Activated CD8-positive, alpha-beta T cell treated with anti-CD3 and anti-CD28 coated beads, Interleukin-2, amount 10 ng/mL, durations not matched to agents 7 days and 5 days (primary cell): ENCODE measurements around the gene KCNH1. TPM values are rescaled to one million over a fixed set of nuclear protein-coding genes. Genes with fewer than 3 reads are reported as not detected.

Experiments used
- ATAC-seq: fragments of 150-1000 bp; cut with Tn5 transposase; one replicate; pipeline ENCODE4 v1.10.0; 2021; ENCODE audit warnings: moderate library complexity
- CTCF ChIA-PET: fragments of 350-600 bp; sonication (Branson Sonifier 250); formaldehyde crosslinking; loops from one replicate; lab custom pipeline; 2021; ENCODE audit warnings: antibody characterized with exemption; lab: Charles Lee
- POLR2A ChIA-PET: fragments of 350-600 bp; sonication (Branson Sonifier 250); formaldehyde crosslinking; loops from one replicate; lab custom pipeline; 2021; ENCODE audit warnings: antibody characterized with exemption; lab: Charles Lee
- DNase-seq: peaks from one replicate; pipeline ENCODE4 v3.0.0-alpha.2; 2020
- H3K27ac Mint-ChIP-seq: one replicate; pipeline ENCODE4 v1.8.0; 2021; ENCODE audit warnings: mild to moderate bottlenecking, mixed read lengths
- H3K27me3 Mint-ChIP-seq: one replicate; pipeline ENCODE4 v1.8.0; 2021; ENCODE audit warnings: low read depth, mixed read lengths
- H3K36me3 Mint-ChIP-seq: one replicate; pipeline ENCODE4 v1.8.0; 2021; ENCODE audit warnings: low read depth, mixed read lengths
- H3K4me1 Mint-ChIP-seq: one replicate; pipeline ENCODE4 v1.8.0; 2021; ENCODE audit warnings: low read depth, mixed read lengths
- H3K4me3 Mint-ChIP-seq: one replicate; pipeline ENCODE4 v1.8.0; 2021; ENCODE audit warnings: mild to moderate bottlenecking, mixed read lengths
- H3K9me3 Mint-ChIP-seq: one replicate; pipeline ENCODE4 v1.8.0; 2022; ENCODE audit warnings: mixed read lengths; ENCODE audit not compliant: insufficient read depth
- total RNA-seq, 2 experiments: library from RNA; stranded (reverse); gene quantifications; one replicate each; pipeline ENCODE4 v1.2.3, GENCODE V29; 2021

The KCNH1 gene
- total RNA-seq, 2 experiments from 2014 or later = not detected

- no peaks in the 10 kb centered on the region for H3K9me3 Mint-ChIP-seq
- peaks cover 15% of the 10 kb centered on the region for H3K27me3 Mint-ChIP-seq
- ChIA-PET CTCF (no interaction called here), POLR2A (no interaction called here)
- H3K27ac Mint-ChIP-seq = no peak overlapping the region
- H3K4me1 Mint-ChIP-seq = no peaks in the 10 kb centered on the region
- H3K4me3 Mint-ChIP-seq = no peak overlapping the region
- ATAC-seq (no peak), DNase-seq (no peak)
- no peaks in the 10 kb centered on the region for H3K36me3 Mint-ChIP-seq
These were observed 235.5 kb downstream of the KCNH1 start for GRCh38 chr1:210898473-210898872.

DNA sequence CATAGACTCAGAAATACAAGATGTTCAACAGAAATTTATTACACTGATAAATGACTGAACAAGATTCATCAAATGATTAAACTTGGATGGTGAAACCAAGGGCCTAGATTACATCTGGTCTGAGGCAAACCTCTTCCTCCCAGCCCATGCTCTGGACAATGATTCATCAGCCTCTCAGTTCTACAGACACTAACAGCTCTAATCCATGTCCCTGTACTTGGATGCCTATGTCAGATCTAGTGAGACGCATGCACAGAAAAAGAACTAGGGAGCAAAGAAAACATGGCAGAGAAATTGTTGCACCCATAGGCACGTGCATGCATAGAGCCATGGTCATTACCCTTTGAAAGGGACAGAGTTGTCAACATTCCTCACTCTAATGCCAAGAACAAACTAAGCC is 250.1 kb downstream of the KCNH1 start:
- Mint-ChIP-seq H3K36me3 (no peaks in the 10 kb centered on the region), H3K4me3 (no peak overlapping the region), H3K4me1 (no peaks in the 10 kb centered on the region), H3K27me3 (peaks cover 5% of the 10 kb centered on the region), H3K27ac (no peak overlapping the region), H3K9me3 (no peaks in the 10 kb centered on the region)
- ATAC-seq (no peak), DNase-seq (no peak)
- ChIA-PET POLR2A (no interaction called here), CTCF (no interaction called here)

GRCh38 chr1:210882414-210883221 is 251.3 kb downstream of the KCNH1 start:
- Mint-ChIP-seq H3K36me3 (no peaks in the 10 kb centered on the region), H3K4me3 (no peak overlapping the region), H3K27me3 (peaks cover 5% of the 10 kb centered on the region), H3K9me3 (no peaks in the 10 kb centered on the region), H3K27ac (no peak overlapping the region), H3K4me1 (no peaks in the 10 kb centered on the region)
- no peak for DNase-seq
- CTCF ChIA-PET = no interaction called here
- POLR2A ChIA-PET = no interaction called here
- ATAC-seq = no peak

GRCh38 chr1:210878564-210878963 is 255.4 kb downstream of the KCNH1 start:
- CTCF ChIA-PET = no interaction called here
- no peak overlapping the region for H3K27ac Mint-ChIP-seq
- no peak for DNase-seq

GRCh38 chr1:210876275-210876674 is 257.7 kb downstream of the KCNH1 start:
- H3K36me3 Mint-ChIP-seq = no peaks in the 10 kb centered on the region
- H3K4me3 Mint-ChIP-seq = no peak overlapping the region
- ChIA-PET CTCF (no interaction called here), POLR2A (no interaction called here)
- no peak overlapping the region for H3K27ac Mint-ChIP-seq
- H3K4me1 Mint-ChIP-seq = no peaks in the 10 kb centered on the region
- H3K27me3 Mint-ChIP-seq = peaks cover 2% of the 10 kb centered on the region
- ATAC-seq (no peak), DNase-seq (no peak)
- no peaks in the 10 kb centered on the region for H3K9me3 Mint-ChIP-seq

More at GRCh38 chr1:210878564-210878963, 255.4 kb downstream of the KCNH1 start:
- H3K36me3 Mint-ChIP-seq = no peaks in the 10 kb centered on the region
- POLR2A ChIA-PET = no interaction called here
- no peak overlapping the region for H3K4me3 Mint-ChIP-seq
- H3K4me1 Mint-ChIP-seq = no peaks in the 10 kb centered on the region
- no peaks in the 10 kb centered on the region for H3K9me3 Mint-ChIP-seq
- peaks cover 4% of the 10 kb centered on the region for H3K27me3 Mint-ChIP-seq
- no peak for ATAC-seq

GRCh38 chr1:210866532-210866931 is 267.4 kb downstream of the KCNH1 start:
- no peak for DNase-seq
- Mint-ChIP-seq H3K36me3 (no peaks in the 10 kb centered on the region), H3K9me3 (no peaks in the 10 kb centered on the region), H3K4me3 (no peak overlapping the region), H3K27ac (no peak overlapping the region), H3K4me1 (no peaks in the 10 kb centered on the region), H3K27me3 (no peaks in the 10 kb centered on the region)
- ChIA-PET CTCF (no interaction called here), POLR2A (no interaction called here)
- ATAC-seq = no peak

DNA sequence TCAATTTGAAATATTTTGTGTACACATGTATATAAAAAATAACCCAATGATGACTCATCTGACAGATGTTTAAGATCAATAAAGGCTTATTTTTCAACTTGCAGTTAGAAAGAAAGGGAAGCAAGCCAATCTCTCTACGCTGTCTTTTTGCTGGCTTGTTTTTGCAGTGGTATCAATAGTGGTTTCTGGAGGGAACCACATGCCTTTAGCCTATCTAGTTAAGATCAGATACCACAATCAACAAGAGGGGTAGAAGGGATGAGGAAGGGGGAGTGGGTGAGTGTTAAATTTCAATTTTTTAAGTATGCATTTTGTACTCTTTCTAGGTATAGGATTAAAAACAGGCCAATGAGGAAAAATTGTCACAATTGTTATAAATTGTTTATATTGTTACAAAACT is 276.2 kb downstream of the KCNH1 start:
- ChIA-PET CTCF (no interaction called here), POLR2A (no interaction called here)
- no peak overlapping the region for H3K4me3 Mint-ChIP-seq
- no peaks in the 10 kb centered on the region for H3K4me1 Mint-ChIP-seq
- no peak overlapping the region for H3K27ac Mint-ChIP-seq
- H3K36me3 Mint-ChIP-seq = no peaks in the 10 kb centered on the region
- H3K9me3 Mint-ChIP-seq = no peaks in the 10 kb centered on the region
- peaks cover 2% of the 10 kb centered on the region for H3K27me3 Mint-ChIP-seq
- ATAC-seq (no peak), DNase-seq (no peak)

GRCh38 chr1:210857146-210857663 is 276.7 kb downstream of the KCNH1 start:
- ChIA-PET POLR2A (no interaction called here), CTCF (no interaction called here)
- ATAC-seq = no peak
- H3K9me3 Mint-ChIP-seq = no peaks in the 10 kb centered on the region
- H3K27ac Mint-ChIP-seq = no peak overlapping the region
- H3K27me3 Mint-ChIP-seq = peaks cover 2% of the 10 kb centered on the region
- no peaks in the 10 kb centered on the region for H3K4me1 Mint-ChIP-seq
- DNase-seq = no peak
- H3K36me3 Mint-ChIP-seq = no peaks in the 10 kb centered on the region
- H3K4me3 Mint-ChIP-seq = no peak overlapping the region

GRCh38 chr1:210855440-210855839 is 278.5 kb downstream of the KCNH1 start:
- ATAC-seq (no peak), DNase-seq (no peak)
- Mint-ChIP-seq H3K4me3 (no peak overlapping the region), H3K27me3 (peaks cover 2% of the 10 kb centered on the region), H3K9me3 (no peaks in the 10 kb centered on the region), H3K4me1 (no peaks in the 10 kb centered on the region), H3K36me3 (no peaks in the 10 kb centered on the region), H3K27ac (no peak overlapping the region)
- ChIA-PET POLR2A (interaction anchor here (0.6 kb wide), 1 partner anchor 232 kb away, joined by 4 read pairs; no protein-coding TSS in a partner anchor), CTCF (no interaction called here)

DNA sequence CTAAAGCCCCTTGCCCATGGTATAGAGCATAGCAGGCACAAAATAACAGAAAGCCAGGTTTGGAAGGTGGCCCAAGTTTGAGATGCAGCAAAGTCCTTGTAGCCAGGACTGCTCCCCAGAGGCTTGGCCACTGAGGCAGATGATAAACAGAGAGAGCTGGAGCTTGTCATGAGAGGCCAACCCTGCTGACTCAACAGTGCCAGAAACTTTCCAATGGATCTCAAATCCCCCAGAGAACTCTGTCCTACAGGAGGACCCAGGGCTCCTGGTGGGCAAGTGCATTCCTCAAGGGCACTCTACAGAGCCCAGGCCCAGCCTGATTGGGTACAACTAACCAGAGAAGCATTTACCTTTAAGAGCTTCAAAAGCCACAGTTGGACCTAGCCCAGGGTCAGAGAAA is 280.7 kb downstream of the KCNH1 start:
- Mint-ChIP-seq H3K4me3 (no peak overlapping the region), H3K9me3 (no peaks in the 10 kb centered on the region), H3K36me3 (no peaks in the 10 kb centered on the region), H3K4me1 (no peaks in the 10 kb centered on the region), H3K27me3 (peaks cover 2% of the 10 kb centered on the region), H3K27ac (no peak overlapping the region)
- POLR2A ChIA-PET = no interaction called here
- ATAC-seq = no peak
- CTCF ChIA-PET = no interaction called here
- DNase-seq = no peak

- no peaks in the 10 kb centered on the region for H3K36me3 Mint-ChIP-seq
- ChIA-PET POLR2A (no interaction called here), CTCF (no interaction called here)
- ATAC-seq (no peak), DNase-seq (no peak)
- H3K27ac Mint-ChIP-seq = no peak overlapping the region
- H3K9me3 Mint-ChIP-seq = no peaks in the 10 kb centered on the region
- H3K27me3 Mint-ChIP-seq = peaks cover 2% of the 10 kb centered on the region
- H3K4me3 Mint-ChIP-seq = no peak overlapping the region
- H3K4me1 Mint-ChIP-seq = no peaks in the 10 kb centered on the region
These were observed 283.4 kb downstream of the KCNH1 start for GRCh38 chr1:210850556-210850955.

DNA sequence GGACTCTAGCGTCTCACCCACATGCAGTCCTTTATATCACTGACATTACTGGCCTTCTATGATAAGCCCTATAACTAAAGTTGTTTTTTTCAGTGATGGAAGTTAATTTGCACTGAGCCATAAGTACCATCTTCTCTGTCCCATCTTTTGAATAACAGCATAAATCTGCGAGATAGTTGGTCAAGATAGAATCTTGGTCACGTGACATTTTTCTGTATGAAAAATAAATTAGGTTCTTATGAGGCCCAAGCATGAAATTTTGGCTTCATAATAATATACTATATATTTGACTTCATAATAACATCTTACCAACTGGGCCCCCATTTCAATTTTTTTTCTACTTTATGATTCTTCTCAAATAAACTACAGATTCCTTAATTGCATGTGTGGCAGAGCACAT is 285.5 kb downstream of the KCNH1 start:
- Mint-ChIP-seq H3K4me1 (no peaks in the 10 kb centered on the region), H3K36me3 (no peaks in the 10 kb centered on the region), H3K9me3 (no peaks in the 10 kb centered on the region), H3K27ac (no peak overlapping the region), H3K4me3 (no peak overlapping the region), H3K27me3 (no peaks in the 10 kb centered on the region)
- DNase-seq (no peak), ATAC-seq (no peak)
- ChIA-PET CTCF (no interaction called here), POLR2A (no interaction called here)
